HUES64 (cell line): ENCODE results near the gene FAM170B.
A peak's percentile ranks its signal among the peaks of the same experiment; 100 is the strongest.

Source experiments
- H3K27ac ChIP-seq: 2 replicates; pipeline ENCODE4 v1.7.0; 2013; ENCODE audit warnings: low read depth, low read length, inconsistent platforms
- H3K27me3 ChIP-seq: 2 replicates; pipeline ENCODE4 v1.6.1; 2013; ENCODE audit warnings: mild to moderate bottlenecking, low read length; ENCODE audit not compliant: insufficient read depth
- H3K36me3 ChIP-seq: 2 replicates; pipeline ENCODE4 v1.6.1; 2013; ENCODE audit warnings: mild to moderate bottlenecking, low read length; ENCODE audit not compliant: insufficient read depth
- H3K4me1 ChIP-seq: 2 replicates; pipeline ENCODE4 v1.6.1; 2013; ENCODE audit warnings: mild to moderate bottlenecking, low read length, moderate library complexity; ENCODE audit not compliant: insufficient read depth
- H3K4me3 ChIP-seq: 2 replicates; pipeline ENCODE4 v1.5.1; 2013; ENCODE audit warnings: mild to moderate bottlenecking, low read length, moderate library complexity
- H3K9ac ChIP-seq: 2 replicates; pipeline ENCODE4 v1.6.1; 2013; ENCODE audit warnings: mild to moderate bottlenecking, low read depth, low read length
- H3K9me3 ChIP-seq: 2 replicates; pipeline ENCODE4 v1.6.1; 2013; ENCODE audit warnings: low read depth, low read length; ENCODE audit not compliant: insufficient read depth
- WGBS: fragments of 150-250, 120-280 bp; methylation state at CpG from one replicate; pipeline ENCODE4 v1.1.7; 2013; ENCODE audit warnings: missing lambda C conversion rate; 5-methylcytosine and 5-hydroxymethylcytosine counted together

FAM170B gene

DNA sequence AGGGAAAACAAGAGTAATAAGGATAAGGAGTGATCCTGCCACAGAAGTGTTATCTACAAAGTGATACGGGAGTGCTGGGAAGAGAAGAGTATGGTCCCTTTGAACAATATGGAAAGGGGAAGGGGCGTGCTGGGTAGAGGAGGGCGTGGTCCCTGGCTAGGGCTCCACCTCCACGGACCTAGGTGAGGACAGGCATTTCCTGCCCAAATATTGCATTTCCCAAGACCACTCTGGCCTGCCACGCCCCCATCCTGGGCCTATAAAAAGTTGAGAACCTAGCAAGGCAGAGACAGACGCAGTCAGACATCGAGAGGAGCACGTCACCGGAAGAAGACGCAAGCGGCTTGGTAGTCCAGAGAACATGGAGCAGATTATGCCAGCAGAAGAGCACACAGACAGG, 41.3 kb downstream of the FAM170B start:
- H3K27ac ChIP-seq: no peak overlapping the region
- H3K4me3 ChIP-seq: no peak overlapping the region
- H3K27me3 ChIP-seq: no peaks in the 10 kb centered on the region
- H3K4me1 ChIP-seq: no peaks in the 10 kb centered on the region
- H3K9ac ChIP-seq: no peak overlapping the region
- 92% methylated on average over 11 of the region's 11 CpGs for WGBS
- peaks cover 2% of the 10 kb centered on the region; the same call in 1 of the 2 replicates for H3K9me3 ChIP-seq
- H3K36me3 ChIP-seq: no peaks in the 10 kb centered on the region

- no peak overlapping the region for H3K9ac ChIP-seq
- 95% methylated on average over 13 of the region's 13 CpGs for WGBS
- no peaks in the 10 kb centered on the region for H3K4me1 ChIP-seq
- no peaks in the 10 kb centered on the region for H3K36me3 ChIP-seq
- H3K27ac ChIP-seq: no peak overlapping the region
- H3K27me3 ChIP-seq: no peaks in the 10 kb centered on the region
- H3K9me3 ChIP-seq: peaks cover 10% of the 10 kb centered on the region; the same call in 1 of the 2 replicates
- no peak overlapping the region for H3K4me3 ChIP-seq
These were observed 42.2 kb downstream of the FAM170B start for GRCh38 chr10:49091450-49092210.

GRCh38 chr10:49090696-49091380, 43.0 kb downstream of the FAM170B start:
- Histone ChIP-seq H3K27ac (no peak overlapping the region), H3K4me1 (no peaks in the 10 kb centered on the region), H3K9me3 (peaks cover 17% of the 10 kb centered on the region; the same call in 1 of the 2 replicates), H3K27me3 (no peaks in the 10 kb centered on the region), H3K36me3 (no peaks in the 10 kb centered on the region), H3K4me3 (no peak overlapping the region), H3K9ac (no peak overlapping the region)
- WGBS: 94% methylated on average over 6 of the region's 6 CpGs

DNA sequence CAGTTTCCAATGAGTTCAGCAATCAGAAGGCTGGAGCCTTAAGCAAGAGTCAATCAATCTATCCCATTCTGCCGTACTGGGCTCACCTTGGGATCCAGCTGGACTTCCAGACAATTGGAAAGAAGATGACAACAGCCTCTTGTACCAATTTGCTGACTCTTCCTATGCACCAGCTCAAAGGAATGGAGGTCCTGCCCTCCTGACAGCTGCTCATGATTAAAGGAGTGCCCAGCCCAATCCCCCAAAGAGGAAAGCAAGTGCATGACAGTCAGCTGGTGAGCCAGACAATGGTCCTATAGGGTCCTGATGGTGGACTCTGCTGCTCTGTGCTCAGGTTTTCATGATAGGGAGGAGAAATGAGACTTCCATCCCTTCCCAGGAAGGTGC, 43.6 kb downstream of the FAM170B start:
- no peak overlapping the region for H3K27ac ChIP-seq
- H3K27me3 ChIP-seq: no peaks in the 10 kb centered on the region
- peaks cover 17% of the 10 kb centered on the region; the same call in 1 of the 2 replicates for H3K9me3 ChIP-seq
- no peaks in the 10 kb centered on the region for H3K36me3 ChIP-seq
- H3K4me1 ChIP-seq: no peaks in the 10 kb centered on the region
- H3K9ac ChIP-seq: no peak overlapping the region
- no peak overlapping the region for H3K4me3 ChIP-seq
- 89% methylated on average over 1 of the region's 1 CpG for WGBS

DNA sequence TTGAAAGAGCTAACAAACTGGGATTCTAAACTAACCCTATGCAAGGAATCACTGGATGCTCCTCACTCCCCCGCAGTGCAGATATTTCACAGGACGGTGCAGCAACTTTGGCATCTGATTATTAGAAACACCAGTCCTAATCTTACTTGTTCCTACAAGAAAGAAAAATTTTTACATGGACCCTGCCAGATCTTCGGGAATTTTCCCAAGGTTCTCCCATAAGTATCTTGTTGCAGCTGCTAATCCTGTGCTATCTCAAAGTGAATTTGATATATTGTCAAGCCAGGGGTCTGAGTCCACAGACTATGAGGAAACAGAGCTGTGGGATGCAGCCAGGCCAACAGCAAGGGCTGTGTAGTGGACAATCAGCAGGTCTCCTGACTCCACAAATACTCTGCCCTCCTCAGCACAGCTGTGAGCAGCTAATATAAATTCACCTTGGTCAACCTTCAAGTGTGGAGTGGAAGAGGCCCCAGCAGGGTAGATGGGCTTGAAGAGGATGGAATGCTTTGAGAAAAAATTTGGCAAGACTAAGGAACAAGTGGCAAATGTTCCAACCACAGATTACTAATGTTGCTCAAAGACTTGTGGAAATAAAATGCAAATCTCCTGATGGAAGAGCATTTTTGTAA, 44.1 kb downstream of the FAM170B start:
- H3K9ac ChIP-seq: no peak overlapping the region
- H3K27ac ChIP-seq: no peak overlapping the region
- no peak overlapping the region for H3K4me3 ChIP-seq
- 83% methylated on average over 3 of the region's 3 CpGs for WGBS
- no peaks in the 10 kb centered on the region for H3K4me1 ChIP-seq
- no peaks in the 10 kb centered on the region for H3K36me3 ChIP-seq
- peaks cover 17% of the 10 kb centered on the region; the same call in 1 of the 2 replicates for H3K9me3 ChIP-seq
- H3K27me3 ChIP-seq: no peaks in the 10 kb centered on the region

GRCh38 chr10:49089152-49089551, 44.7 kb downstream of the FAM170B start:
- no peaks in the 10 kb centered on the region for H3K4me1 ChIP-seq
- H3K27ac ChIP-seq: no peak overlapping the region
- 83% methylated on average over 2 of the region's 2 CpGs for WGBS
- H3K36me3 ChIP-seq: no peaks in the 10 kb centered on the region
- H3K9me3 ChIP-seq: peaks cover 17% of the 10 kb centered on the region; the same call in 1 of the 2 replicates
- no peak overlapping the region for H3K4me3 ChIP-seq
- H3K27me3 ChIP-seq: no peaks in the 10 kb centered on the region
- H3K9ac ChIP-seq: no peak overlapping the region

GRCh38 chr10:49086889-49087288, 46.9 kb downstream of the FAM170B start:
- Histone ChIP-seq H3K4me1 (peaks cover 12% of the 10 kb centered on the region; the same call in 1 of the 2 replicates), H3K4me3 (no peak overlapping the region), H3K27me3 (no peaks in the 10 kb centered on the region), H3K27ac (no peak overlapping the region), H3K9me3 (peaks cover 17% of the 10 kb centered on the region; the same call in 1 of the 2 replicates), H3K9ac (no peak overlapping the region), H3K36me3 (no peaks in the 10 kb centered on the region)
- WGBS: 91% methylated on average over 3 of the region's 3 CpGs

DNA sequence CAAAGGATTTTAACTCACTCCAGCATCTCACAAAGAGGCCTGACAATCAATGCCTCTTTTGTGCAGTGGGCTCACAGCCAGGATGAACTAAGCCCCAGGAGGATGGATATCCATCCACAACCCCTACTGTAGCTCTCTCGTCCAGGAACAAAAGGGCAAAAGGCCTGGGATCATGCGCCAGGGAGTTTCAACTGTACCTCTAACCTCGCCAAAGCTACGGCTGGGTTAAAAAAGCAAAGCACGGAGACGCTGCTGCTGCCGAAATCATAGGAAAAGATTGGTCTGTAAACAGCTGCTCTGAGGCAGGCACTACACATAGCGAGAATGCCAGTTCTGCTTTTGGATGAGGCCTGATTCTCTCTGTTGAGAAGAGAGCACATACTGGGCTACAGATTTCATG, 50.6 kb downstream of the FAM170B start:
- H3K27me3 ChIP-seq: no peaks in the 10 kb centered on the region
- WGBS: 95% methylated on average over 8 of the region's 8 CpGs
- H3K9me3 ChIP-seq: peaks cover 17% of the 10 kb centered on the region; the same call in 1 of the 2 replicates
- no peak overlapping the region for H3K27ac ChIP-seq
- peaks cover 21% of the 10 kb centered on the region; the same call in 1 of the 2 replicates for H3K4me1 ChIP-seq
- no peak overlapping the region for H3K4me3 ChIP-seq
- H3K9ac ChIP-seq: no peak overlapping the region
- no peaks in the 10 kb centered on the region for H3K36me3 ChIP-seq

GRCh38 chr10:49082766-49083165, 51.1 kb downstream of the FAM170B start:
- H3K9ac ChIP-seq: no peak overlapping the region
- no peaks in the 10 kb centered on the region for H3K36me3 ChIP-seq
- peaks cover 21% of the 10 kb centered on the region; the same call in 1 of the 2 replicates for H3K4me1 ChIP-seq
- no peak overlapping the region for H3K27ac ChIP-seq
- H3K27me3 ChIP-seq: no peaks in the 10 kb centered on the region
- H3K9me3 ChIP-seq: peaks cover 17% of the 10 kb centered on the region; the same call in 1 of the 2 replicates
- no peak overlapping the region for H3K4me3 ChIP-seq
- 98% methylated on average over 2 of the region's 2 CpGs for WGBS

DNA sequence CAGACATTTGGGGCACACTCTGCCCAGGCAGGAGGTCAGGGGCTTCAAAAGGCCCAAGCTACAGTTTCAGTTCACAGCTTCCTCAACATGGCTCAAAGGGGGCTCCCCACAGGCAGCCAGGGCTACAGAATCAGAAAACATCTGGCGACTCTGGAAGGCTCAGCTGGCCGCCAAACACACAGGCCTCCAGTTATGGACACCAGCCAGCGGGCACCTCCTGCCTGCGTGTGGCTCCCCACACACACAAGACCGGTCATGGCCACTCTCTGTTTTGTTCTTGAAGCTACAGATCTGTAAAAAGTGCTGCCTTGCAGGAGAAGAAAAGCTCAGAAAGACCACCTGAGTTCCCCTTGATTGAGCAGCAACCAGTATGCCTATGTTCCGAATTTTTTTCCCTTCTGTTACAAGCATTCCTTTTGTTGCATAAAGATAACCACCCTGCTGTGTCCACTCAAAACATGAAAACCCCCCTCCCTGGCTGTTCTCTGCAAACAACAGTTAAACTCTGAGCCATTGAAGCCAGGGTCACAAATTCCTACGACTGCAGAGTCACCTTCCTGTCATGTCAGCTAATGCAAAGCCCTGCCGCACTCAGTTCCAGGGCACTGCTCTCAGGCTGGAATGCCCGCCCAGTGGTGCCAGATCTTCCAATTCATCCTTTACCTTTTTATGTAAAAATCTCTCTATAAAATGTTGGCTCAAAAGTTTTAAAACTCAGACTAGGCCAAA, 52.1 kb downstream of the FAM170B start:
- peaks cover 21% of the 10 kb centered on the region; the same call in 1 of the 2 replicates for H3K4me1 ChIP-seq
- H3K9ac ChIP-seq: no peak overlapping the region
- peak overlapping the region; percentile 70; the same call in 1 of the 2 replicates for H3K27ac ChIP-seq
- 38% methylated on average over 9 of the region's 9 CpGs for WGBS
- no peaks in the 10 kb centered on the region for H3K27me3 ChIP-seq
- no peak overlapping the region for H3K4me3 ChIP-seq
- H3K9me3 ChIP-seq: peaks cover 8% of the 10 kb centered on the region; the same call in 1 of the 2 replicates
- no peaks in the 10 kb centered on the region for H3K36me3 ChIP-seq
